Pons (tissue), 1 donor: ENCODE data around the gene PARP16.

Source experiments
- DNase-seq: peaks from one replicate; pipeline ENCODE4 v3.0.0-alpha.2; 2016; ENCODE audit warnings: low spot score

Gene PARP16

DNA sequence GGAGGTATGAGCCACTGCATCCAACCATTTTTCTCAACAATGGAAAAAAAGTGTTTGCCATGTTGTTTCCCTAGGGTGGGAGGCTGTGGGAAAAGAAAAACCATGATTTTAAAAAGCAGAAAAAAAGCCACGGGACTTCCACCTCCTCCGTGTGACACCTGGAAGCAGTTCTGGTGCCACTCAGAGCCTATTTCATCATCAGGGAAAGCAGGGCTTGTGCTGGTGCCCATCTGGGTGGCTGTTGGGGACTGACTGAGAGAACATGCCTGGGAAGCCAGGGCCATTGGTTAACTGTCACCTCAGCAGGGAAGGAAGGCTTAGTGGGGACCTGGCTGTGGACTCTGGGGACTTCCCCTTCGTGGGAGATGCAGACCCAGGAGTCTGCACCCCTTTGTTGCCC, 25.1 kb upstream of the PARP16 start:
- DNase-seq: no peak

DNA sequence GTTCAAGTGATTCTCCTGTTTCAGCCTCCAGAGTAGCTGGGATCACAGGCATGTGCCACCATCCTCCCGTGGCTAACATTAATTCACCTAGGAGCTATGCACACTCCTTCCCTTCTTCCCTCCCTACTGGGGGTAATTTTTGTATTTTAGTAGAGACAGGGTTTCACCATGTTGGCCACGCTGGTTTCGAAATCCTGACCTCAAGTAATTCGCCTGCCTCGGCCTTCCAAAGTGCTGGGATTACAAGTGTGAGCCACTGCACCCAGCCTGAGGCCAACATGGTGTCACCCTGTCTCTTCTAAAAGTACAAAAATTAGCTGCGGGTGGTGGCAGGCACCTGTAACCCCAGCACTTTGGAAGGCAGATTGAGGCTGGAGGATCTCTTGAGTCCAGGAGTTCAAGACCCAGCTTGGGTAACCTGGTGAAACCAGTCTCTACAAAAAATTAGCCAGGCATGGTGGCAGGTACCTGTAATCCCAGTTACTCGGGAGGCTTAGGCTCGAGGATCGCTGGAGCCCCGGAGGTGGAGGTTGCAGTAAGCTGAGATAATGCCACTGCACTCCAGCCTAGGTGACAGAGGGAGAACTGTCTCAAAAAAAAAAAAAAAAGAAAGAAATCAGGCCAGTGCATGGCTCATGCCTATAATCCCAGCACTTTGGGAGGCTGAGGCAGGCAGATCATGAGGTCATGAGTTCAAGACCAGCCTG, 23.9 kb upstream of the PARP16 start:
- no peak for DNase-seq

DNA sequence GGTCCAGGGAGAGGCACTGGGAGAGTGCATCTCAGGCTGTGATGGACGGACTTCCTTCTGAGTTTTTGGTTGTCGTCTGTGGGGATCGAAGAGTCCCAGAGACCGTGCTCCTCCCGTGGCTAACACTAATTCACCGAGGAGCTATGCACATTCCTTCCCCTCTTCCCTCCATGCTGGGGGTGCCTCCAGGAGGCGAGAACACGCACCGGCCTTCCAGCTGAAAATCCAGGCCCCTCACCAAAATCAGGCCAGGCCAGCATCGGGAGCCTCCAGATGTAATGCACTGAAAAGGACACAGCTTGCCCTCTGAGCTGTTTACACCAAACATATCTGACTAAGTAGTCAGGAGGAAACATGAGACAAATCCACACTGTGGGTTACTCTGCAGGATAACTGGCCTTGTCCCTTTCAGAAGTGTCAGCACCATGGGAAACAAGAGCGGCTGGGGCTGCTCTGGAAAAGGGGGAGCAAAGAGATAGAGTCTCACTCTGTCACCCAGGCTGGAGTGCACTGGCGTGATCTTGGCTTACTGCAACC, 23.3 kb upstream of the PARP16 start:
- no peak for DNase-seq

DNA sequence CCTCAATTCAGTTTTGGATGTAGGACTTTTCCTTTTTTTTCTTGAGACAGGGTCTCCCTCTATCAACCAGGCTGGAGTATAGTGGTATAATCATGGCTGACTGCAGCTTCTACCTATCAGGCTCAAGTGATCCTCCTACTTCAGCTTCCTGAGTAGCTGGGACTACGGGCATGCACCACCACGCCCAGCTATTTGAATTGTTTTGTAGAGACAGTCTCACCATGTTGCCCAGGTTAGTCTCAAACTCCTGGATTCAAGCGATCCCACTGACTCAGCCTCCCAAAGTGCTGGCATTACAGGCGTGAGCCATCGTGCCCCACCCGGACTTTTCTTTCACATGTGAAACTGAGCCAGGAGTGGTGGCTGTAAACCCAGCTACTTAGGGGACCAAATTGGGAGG, 21.3 kb upstream of the PARP16 start:
- DNase-seq: no peak

DNA sequence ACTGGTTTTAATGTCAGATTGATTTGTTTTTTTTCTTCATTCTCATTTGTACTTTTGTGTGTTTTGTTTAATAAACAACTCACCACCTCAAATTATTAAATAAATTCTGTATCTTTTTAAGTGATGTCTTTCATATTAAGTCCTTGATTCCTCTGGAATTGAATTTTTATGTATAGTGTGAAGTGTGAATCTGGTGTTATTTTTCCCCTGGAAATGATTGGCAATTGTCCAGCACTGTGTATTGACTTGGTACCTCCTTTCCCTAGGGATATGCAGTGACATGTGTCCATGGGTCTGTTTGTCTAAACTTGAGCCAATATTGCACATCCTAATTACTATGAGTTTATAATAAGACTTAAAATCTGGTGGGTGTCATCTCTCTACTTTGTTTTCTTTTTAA, 19.9 kb upstream of the PARP16 start:
- no peak for DNase-seq

DNA sequence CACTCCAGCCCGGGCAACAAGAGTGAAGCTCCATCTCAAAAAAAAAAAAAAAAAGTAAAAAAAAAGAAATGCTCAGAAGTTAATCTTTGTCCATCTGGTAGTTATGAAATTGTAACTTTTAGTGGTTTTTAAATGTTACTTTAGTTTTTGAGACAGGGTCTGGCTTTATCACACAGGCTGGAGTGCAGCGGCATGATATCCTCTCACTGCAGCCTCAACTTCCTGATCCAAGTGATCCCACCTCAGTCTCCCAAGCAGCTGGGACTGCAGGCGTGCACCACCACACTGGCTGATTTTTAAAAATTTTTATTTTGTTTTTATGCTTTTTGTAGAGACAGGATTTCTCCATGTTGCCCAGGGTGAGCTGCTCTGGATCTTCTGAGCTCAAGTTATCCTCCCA, 19.1 kb upstream of the PARP16 start:
- no peak for DNase-seq

DNA sequence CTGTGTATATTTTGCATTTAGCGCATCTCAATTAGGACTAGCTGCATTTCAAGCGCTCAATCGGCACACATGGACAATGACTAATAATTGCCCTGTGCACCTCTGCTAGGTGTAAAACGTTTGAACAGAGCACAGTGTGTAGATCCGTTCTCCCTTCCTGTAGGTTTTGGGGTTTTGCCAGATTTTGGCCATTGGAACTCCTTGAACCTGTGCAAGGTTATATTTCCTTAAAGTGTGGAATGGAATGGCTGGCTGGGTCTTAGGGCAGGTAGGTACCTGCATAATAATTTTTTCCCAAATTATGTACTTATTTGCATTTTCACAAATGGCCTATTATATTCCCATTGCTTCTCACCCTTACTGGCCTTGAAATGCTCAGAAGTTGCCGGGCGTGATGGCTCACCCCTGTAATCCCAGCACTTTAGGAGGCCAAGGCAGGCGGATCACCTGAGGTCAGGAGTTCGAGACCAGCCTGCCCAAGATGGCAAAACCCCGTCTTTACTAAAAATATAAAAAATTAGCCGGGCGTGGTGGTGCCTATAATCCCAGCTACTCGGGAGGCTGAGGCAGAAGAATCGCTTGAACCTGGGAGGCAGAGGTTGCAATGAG, 18.6 kb upstream of the PARP16 start:
- peak; percentile 68 for DNase-seq

DNA sequence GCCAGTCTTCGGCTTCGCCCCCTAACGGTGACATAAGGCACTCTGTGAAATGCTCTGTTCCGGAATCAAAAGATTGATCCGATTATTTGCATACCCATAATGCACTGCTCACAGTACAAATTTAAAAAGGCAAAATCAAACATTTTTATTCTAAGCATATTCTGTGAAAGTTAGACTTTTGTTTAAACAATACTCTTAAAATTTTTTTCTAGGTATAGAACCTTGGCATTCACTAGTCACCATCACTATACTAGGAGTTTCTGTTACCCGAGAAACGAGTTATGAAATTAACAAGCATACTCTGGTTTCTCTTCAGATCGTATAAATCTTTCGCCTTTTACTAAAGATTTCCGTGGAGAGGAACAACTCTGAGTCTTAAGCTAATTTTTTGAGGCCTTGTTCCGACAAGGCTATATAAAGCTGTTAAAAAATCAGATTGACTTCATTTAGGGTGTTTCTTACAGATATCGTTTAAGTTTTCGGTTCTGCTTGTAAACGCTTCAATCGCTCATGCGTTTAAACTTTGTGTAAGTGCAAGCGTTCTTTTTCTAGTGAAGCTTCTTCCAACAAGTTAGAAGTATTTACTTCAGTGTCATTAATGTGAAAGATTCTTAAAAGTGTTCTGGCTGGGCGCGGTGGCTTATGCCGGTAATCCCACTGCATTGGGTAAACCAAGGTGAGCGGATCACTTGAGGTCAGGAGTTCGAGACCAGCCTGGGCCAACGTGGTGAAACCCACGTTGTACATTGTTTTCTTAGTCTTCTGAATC, 17.9 kb upstream of the PARP16 start, which contains the start of gene RNU5B-1:
Gene RNU5B-1, plus strand, starts transcription at position 297 of the 769 bp plus-strand sequence.
- peak; percentile 98 for DNase-seq

DNA sequence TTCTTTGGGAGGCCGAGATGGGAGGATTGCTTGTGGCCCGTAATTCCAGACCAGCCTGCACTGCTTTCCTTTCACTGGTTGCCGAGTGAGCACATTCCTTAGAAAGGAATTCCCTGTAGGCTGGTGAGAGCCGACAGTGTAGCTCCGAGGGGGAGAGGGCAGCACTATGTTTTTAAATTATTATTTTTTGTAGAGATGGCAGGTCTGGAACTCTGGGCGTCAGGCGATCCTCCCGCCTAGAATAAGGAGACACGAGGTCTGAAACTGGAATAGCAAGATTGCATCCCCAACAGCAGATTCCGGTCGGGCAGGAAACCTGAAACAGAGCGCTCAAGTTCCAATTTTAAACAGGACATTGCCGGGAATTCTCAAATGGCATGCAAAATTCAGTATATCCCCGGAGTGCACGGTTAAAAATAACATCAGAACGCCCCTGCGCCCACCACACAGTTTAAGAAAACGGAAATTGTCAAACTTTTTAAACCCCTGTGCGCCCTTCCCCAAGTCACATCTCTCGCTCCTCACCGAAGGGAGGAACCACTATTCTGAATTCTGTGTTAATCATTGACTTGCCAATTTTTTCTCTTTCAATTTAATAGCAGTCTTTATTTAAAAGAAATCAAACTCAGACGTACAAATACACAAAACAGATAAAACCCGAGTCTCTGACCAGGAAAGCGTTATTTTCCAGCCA, 17.2 kb upstream of the PARP16 start:
- peak; percentile 72 for DNase-seq

DNA sequence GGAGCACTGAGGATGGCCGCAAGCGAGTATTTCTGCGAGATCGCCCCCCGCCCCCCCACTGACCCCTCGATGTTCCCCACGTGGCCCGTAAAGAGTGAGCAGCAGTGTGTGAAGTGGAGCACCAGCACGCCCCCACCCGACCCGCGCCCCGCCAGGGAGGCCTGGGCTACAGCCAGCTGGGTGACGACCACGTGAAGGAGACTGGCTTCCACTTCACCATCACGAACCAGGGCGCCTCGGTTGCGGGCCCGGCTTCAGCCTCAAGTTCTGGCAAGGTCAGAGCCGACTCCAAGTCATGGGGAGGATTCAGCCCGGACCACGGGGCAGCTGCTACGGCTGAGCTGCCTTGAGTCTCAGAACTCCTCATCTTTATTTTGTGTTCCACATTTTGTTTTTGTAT, 15.4 kb upstream of the PARP16 start:
- no peak for DNase-seq

DNA sequence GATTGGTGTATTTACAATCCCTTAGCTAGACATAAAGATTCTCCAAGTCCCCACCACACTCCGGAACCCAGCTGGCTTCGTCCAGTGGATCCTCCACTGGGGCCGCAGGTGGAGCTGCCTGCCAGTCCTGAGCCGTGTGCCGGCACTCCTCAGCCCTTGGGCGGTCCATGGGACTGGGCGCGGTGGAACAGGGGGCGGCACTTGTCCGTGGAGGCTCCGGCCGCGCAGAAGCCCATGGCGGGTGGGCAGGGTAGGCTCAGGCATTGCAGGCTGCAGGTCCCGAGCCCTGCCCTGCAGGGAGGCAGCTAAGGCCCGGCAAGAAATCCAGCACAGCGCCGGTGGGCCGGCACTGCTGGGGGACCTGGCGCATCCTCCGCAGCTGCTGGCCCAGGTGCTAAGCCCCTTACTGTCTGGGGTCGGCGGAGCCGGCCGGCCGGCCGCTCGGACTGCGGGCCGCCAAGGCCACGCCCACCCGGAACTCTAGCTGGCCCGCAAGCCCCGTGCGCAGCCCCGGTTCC, 14.3 kb upstream of the PARP16 start:
- no peak for DNase-seq

DNA sequence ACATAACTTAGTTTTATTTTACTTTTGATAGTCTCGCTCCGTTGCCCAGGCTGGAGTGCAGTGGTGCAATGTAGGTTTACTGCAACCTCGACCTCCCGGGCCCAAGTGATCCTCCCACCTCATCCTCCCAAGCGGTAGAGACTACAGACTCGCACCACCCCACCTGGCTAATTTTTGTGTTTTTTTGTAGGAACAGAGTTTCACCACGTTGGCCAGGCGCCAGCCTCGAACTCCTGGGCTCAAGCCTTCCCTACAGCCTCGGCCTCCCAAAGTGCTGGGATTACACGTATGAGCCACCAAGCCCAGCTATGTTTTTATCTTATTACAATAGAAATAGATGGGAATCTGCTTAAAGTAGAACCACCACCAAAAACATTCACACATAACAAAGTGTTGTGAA, 12.0 kb upstream of the PARP16 start:
- no peak for DNase-seq

DNA sequence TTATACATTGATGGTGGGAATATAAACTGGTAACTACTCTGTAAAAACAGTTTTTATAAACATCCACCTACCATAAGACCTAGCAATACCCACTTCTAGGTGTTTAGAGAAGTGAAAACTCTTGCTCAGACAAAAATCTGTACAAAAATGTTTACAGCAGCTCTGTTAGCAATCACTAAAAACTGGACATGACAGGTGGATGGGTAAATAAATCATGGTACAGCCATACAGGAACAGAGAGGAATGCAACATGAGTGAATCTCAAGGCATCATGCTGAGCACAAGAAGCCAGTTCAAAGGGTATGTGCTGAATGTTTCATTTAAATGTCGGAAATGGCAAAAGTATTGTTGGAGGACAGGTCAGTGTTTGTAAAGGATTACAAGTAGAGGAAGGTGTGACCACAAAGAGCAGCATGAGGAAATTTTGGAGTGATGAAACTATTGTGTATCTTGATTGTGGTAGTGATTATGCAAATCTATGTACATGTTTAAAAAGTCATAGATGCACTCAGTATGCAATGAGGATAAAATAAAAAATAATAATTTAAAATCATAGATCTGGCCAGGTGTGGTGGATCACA, 6.3 kb upstream of the PARP16 start:
- no peak for DNase-seq

DNA sequence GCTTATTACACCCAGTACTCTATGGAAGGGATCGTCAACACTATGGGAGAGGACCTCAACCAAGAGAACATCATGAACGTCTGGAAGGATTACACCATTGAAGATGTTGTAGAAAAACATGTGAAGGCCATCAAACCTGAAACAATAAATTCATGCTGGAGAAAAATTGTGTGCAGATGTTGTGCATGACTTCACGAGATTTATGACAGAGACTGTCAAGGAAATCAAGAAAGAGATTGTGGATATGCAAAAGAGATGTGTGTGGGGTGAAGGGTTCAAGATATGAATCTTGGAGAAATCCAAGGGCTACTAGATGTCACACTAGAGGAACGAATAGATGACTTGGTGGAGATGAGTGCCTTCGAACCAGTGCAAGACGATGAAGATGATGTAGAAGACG, 3.5 kb upstream of the PARP16 start:
- no peak for DNase-seq

DNA sequence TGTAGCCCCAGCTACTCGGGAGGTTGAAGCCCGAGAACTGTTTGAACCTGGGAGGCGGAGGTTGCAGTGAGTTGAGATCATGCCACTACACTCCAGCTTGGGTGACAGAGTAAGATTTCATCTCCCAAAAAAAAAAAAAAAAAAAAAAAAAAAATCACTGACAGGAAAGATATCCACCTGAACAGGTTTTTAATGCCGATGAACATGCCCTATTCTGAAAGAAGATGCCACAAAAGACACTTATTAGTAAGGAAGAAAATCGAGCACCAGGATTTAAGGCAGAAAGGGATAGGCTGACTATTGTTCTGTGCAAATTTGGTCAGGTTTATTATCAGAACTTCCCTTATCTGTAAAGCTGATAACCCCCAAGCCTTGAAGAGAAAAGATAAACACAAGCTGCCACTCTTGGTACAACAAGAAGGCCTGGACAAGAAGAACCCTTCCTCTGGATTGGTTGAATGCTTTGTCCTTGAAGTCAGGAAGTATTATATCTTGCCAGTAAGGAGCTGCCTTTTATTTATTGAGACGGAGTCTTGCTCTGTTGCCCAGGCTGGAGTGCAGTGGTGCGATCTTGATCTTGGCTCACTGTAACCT, 2.7 kb upstream of the PARP16 start:
- no peak for DNase-seq

DNA sequence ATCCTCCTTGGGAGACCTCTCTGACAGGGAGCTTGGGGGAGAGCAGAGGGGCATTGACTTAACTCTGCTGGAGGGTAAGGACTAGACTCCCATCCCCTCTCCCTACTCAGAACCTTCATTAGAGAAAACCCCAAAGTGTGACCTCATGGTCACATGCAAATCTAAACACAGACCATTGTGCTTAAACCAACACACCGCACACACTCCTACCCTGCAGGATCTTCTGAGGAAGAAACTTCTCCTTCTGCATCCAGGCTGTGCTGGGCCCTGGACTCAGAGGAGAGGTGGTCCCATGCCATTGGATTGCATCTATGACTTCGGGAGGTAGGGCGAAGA, 805 bp upstream of the PARP16 start:
- DNase-seq: no peak

DNA sequence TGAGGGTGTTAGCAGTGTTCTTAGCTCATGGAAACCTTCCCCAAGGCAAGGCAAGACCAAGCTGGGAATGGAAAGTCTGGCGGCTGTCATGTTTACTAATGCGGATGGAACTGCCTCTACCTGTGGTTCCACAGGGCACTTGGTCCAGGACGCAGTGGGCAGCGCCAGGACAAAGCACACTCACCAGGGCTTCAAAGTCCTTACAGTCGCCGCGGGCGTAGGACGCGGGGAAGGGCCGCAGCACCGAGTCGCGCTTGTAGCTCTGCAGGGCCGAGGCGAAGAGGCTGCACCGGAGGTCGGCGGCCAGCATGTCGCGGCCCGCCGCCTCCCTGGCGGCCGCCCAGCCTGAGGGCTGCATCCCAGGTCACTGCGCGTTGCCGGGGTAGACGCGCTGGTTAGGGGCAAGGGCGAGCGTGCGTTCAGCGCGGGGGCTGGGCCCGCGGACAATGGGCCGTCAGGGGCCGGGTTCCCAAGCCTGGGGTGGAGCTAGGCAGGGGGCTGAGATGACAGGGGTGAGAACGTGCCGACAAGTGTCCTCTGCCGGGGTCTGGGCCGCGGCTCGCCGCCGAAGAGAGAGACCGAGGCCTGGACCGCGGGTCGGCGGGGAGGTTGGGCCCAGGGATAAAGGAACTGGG, 497 bp downstream of the PARP16 start:
- DNase-seq: no peak

DNA sequence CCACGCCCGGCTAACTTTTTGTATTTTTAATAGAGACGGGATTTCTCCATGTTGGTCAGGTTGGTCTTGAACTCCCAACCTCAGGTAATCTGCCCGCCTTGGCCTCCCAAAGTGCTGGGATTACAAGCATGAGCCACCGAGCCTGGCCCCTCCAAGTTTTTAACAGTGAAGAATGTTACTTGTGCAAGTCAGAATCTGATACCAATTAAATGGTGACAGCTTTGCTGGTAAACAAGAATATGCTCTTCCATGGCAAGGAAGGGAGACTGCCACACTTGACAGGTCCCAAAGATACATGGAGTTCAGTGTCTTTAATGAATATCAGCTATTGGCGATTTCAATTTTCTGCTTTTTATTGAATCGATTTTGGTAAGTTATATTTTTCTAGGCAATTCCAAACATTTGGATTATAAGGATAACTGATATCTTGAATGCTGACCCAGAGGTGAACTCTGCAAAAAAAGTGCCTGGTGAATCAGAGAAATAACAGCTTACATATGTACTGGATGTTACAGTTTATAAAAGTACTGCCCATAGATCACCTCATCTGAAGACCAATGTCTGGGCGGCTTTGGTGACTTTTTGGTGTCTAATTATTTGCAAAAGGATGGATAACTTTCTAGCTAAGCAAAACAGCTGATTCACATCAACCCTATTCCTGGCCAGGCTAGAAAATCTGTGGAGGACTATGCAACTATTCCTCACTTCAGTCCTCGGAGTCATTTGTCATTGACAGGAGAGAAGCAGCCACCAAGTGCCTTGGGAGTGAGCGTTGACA, 1.2 kb downstream of the PARP16 start:
- no peak for DNase-seq

DNA sequence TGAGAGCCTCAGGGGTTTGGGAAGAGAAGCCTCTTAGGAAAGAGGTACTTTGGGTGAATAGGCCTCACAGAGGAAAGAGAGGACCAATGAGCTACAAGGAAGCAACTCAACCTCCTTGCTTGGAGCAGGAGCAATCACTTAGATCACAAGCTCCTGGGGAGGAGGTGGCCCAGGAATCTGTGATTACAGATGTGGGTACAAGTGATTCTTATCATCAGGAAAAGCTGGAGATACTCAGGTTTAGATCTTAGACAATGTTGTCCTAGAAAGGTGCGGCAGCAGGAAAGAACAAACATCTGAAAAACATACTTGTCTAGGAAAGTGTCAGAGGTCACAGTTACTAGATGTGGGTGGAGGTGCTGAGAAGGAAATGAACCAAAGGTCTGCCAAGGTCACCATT, 8.2 kb downstream of the PARP16 start:
- DNase-seq: no peak

DNA sequence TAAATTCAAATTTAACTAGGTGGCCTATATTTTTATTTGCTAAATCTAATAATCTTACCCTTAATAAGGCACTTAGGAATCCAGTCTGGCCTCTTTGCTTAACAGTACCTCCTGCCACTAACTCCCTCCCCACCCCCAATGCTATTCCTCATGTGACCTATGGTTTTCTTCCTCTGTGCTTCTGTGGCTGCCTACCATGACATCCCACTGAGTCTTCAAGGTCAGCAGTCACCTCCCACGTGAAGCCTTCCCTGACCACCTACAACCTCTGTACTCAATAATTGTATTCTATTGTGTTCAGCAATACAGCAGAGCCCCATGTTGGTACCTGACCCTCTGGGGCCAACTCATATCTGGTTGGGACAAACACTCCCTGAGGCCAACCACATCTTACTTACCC, 9.7 kb downstream of the PARP16 start:
- no peak for DNase-seq
